Heart right ventricle (tissue), 16 donors: ENCODE results near the gene CRELD2. TPM values are rescaled to one million over a fixed set of nuclear protein-coding genes. Genes with fewer than 3 reads are reported as not detected.
A peak's percentile ranks its signal among the peaks of the same experiment; 100 is the strongest.

Experiments used
- ATAC-seq, 8 donors: fragments of 200-7000 bp; cut with Tn5 transposase; one replicate each; pipeline ENCODE4 v1.9.1; 2020; ENCODE audit warnings: mild to moderate bottlenecking in 8 of 8, moderate library complexity in 8 of 8, moderate number of reproducible peaks in 1 of 8
- DNase-seq, 2 donors: peaks; one replicate each; pipeline ENCODE4 v3.0.0-alpha.2; 2020
- H3K27ac ChIP-seq, 10 donors: fragments of 200-600 bp; sonication (generic) in 2 of 10; one replicate each; pipeline versions ENCODE4 v1.5.0 to v1.8.0; 2020 to 2022; ENCODE audit warnings: mild to moderate bottlenecking in 3 of 10
- H3K27me3 ChIP-seq, 7 donors: fragments of 200-600 bp; one replicate each; pipeline ENCODE4 v1.8.0; 2021 to 2022; ENCODE audit warnings: mild to moderate bottlenecking in 2 of 7
- H3K36me3 ChIP-seq, 9 donors: fragments of 200-600 bp; sonication (generic) in 1 of 9; one replicate each; pipeline versions ENCODE4 v1.5.0 to v1.8.0; 2020 to 2022; ENCODE audit warnings: mild to moderate bottlenecking in 2 of 9
- H3K4me1 ChIP-seq, 9 donors: fragments of 200-600 bp; sonication (generic) in 1 of 9; one replicate each; pipeline versions ENCODE4 v1.5.0 to v1.8.0; 2020 to 2022; ENCODE audit warnings: mild to moderate bottlenecking in 4 of 9
- H3K4me3 ChIP-seq, 10 donors: fragments of 200-600 bp; sonication (generic) in 2 of 10; one replicate each; pipeline versions ENCODE4 v1.5.0 to v1.8.0; 2020 to 2022; ENCODE audit warnings: mild to moderate bottlenecking in 7 of 10, moderate library complexity in 2 of 10
- H3K9me3 ChIP-seq, 11 donors: fragments of 200-600 bp in 10 of 11; sonication (generic) in 2 of 11; one replicate each; pipeline versions ENCODE4 v1.5.0 to v1.8.0; 2013 to 2022; ENCODE audit warnings: mild to moderate bottlenecking in 2 of 11, control low read depth in 1 of 11, moderate library complexity in 1 of 11
- WGBS, 2 donors: extraction: QIAGEN DNeasy Blood & Tissue Kit; methylation state at CpG; one replicate each; pipeline ENCODE4 v1.1.7; 2013; ENCODE audit warnings: inconsistent platforms in 1 of 2; 5-methylcytosine and 5-hydroxymethylcytosine counted together
- intact Hi-C, 10 donors: fragments of 100-400 bp; cut with DNase I; formaldehyde crosslinking; loops; one replicate each; pipeline versions ENCODE4 v1.11.1 to v1.14.2; 2022
- polyA plus RNA-seq, 2 donors: library from polyadenylated mRNA; stranded (reverse); fragments of 200-250 nt; gene quantifications; one replicate each; pipeline ENCODE4 v1.2.3, GENCODE V29; 2013
- total RNA-seq, 10 donors: library from RNA; stranded (reverse); fragmentation: NEBNext Ultra II Directional in 3 of 10; extraction: Animal tissue kit (Norgen Biotek cat#: 25700) in 3 of 10; gene quantifications; one replicate each; pipeline versions ENCODE4 v1.2.1 to v1.2.4, GENCODE V29; 2021 to 2023
- TF ChIP-seq, protein P1 (sequence below), 9 donors: fragments of 200-600 bp; sonication (generic) in 2 of 9; IDR thresholded peaks; one replicate each; pipeline versions ENCODE4 v1.5.0 to v1.8.0; 2021 to 2022; ENCODE audit warnings: antibody characterized with exemption in 9 of 9, mild to moderate bottlenecking in 5 of 9, moderate library complexity in 1 of 9
- donor health status: Arrhythmogenic right ventricular cardiomyopathy.
- donor health status: ischemic (EF 13 %, LVEDD 7.1; RV severe dilation, severe dysfunction).
- donor health status: healthy with polysubstance abuse.
- donor health status: DM: no; HTN: yes; CAD: no.
- donor health status: DM: no; HTN: no; CAD: no.
- donor health status: ischemic (EF 25% LVEDD 6.9; RV normal size, moderate dysfunction).
- donor health status: ischemic (EF 25% LVEDD 5.7; RV mildly dilated, moderate dysfunction).
- donor health status: healthy.
- donor health status: DM: yes; HTN: yes; CAD: no.
- donor health status: Ischemic cardiomyopathy.
- donor health status: ischemic (EF 35%, LVEDD 5.7; RV mildly dilated, moderate dysfunction).
- donor health status: nonischemic (EF 11% LVEDD 7.7; RV severe dilation, severe dysfunction).
- donor health status: DM: yes; HTN: yes; CAD: no.
- donor health status: PGD.
- donor health status: ischemic (EF 29% LVEDD 5.4; RV normal size, mild dysfunction).
- donor health status: nonischemic (EF 23%, LVEDD 6.1; RV moderate dilation, normal function).

Gene CRELD2
- total and polyA plus RNA-seq, 12 donors = 11.0 to 90.0 (median 19.2) TPM

DNA sequence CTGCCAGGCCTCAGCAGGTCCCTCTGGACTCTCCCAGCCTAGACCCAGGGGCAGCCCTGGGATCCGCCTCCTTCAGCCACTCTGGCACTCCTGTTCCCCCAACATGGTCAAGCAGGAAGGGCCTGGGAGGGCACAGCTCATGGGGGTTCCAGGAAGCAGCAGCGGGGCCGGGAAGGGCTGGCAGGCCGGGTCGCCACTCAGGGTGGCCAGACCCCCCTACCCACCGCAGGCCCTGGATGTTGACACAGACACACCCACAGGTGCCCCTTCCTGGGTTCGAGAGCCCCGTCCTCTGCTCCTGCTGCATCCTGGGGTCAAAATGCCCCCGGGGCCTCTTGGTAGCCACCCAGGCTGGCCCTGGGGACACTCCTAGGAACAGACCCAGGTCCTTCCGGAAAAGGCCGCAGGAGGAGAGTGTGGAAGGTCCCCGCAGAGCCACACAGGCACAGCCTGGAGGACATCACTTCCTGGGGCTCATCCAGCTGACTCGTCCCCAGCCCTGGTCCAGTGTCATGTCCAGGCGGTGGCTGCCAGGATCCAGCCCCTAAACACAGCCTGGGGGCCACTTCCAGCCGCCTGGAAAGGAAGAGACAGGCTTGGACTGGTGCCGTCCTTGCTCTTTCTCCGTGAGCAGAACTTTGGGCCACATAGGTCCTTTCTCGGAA lies 35.4 kb downstream of the CRELD2 start:
- WGBS, 2 donors = 40 to 63% methylated on average over 18 of the region's 18 CpGs
- intact Hi-C loops = no loop called here
- Histone ChIP-seq H3K4me1 (peaks cover 24 to 55% (median 38%) of the 10 kb centered on the region in 9 donors), H3K9me3 (no peaks in the 10 kb centered on the region), H3K27me3 (no peaks in the 10 kb centered on the region), H3K27ac (peak overlapping the region; percentile 27 to 93 (median 84)), H3K4me3 (no peak overlapping the region), H3K36me3 (no peaks in the 10 kb centered on the region)
- TF ChIP-seq, protein P1, sequence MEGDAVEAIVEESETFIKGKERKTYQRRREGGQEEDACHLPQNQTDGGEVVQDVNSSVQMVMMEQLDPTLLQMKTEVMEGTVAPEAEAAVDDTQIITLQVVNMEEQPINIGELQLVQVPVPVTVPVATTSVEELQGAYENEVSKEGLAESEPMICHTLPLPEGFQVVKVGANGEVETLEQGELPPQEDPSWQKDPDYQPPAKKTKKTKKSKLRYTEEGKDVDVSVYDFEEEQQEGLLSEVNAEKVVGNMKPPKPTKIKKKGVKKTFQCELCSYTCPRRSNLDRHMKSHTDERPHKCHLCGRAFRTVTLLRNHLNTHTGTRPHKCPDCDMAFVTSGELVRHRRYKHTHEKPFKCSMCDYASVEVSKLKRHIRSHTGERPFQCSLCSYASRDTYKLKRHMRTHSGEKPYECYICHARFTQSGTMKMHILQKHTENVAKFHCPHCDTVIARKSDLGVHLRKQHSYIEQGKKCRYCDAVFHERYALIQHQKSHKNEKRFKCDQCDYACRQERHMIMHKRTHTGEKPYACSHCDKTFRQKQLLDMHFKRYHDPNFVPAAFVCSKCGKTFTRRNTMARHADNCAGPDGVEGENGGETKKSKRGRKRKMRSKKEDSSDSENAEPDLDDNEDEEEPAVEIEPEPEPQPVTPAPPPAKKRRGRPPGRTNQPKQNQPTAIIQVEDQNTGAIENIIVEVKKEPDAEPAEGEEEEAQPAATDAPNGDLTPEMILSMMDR (IDR thresholded peaks at IDR 0.05) = no peak
- ATAC-seq (peak; percentile 9 to 54 (median 42)), DNase-seq (peak in 1 of 2 donors; percentile 25)

DNA sequence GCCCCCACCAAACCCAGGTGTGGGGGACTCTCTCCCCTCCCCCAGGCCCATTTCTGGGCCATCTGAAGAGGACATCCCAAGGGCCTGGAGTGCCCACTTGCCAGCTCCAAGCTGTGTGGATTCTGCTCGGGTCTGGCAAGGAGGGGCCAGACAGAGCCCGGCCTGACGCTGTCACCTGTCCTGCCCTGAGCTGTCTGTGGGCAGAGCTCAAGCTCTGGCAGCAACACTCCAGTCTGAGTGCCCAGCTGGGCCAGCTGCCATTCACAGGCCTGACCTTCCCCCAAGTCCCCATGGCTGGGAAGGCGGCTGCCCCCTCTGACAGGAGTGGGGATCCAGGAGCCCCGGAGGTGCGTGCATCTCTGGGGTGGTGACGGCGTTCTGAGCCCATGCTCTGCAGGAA lies 35.9 kb downstream of the CRELD2 start:
- 55 to 58% methylated on average over 8 of the region's 8 CpGs for WGBS, 2 donors
- peaks cover 26 to 54% (median 43%) of the 10 kb centered on the region in 9 donors for H3K4me1 ChIP-seq
- intact Hi-C loops = no loop called here
- no peaks in the 10 kb centered on the region for H3K27me3 ChIP-seq
- H3K27ac ChIP-seq = peak overlapping the region; percentile 27 to 93 (median 84)
- DNase-seq (peak in 1 of 2 donors; percentile 73), ATAC-seq (peak; percentile 68 to 90 (median 79))
- no peaks in the 10 kb centered on the region for H3K36me3 ChIP-seq
- H3K9me3 ChIP-seq = no peaks in the 10 kb centered on the region
- H3K4me3 ChIP-seq = no peak overlapping the region
- TF ChIP-seq, protein P1 (IDR thresholded peaks at IDR 0.05) = no peak

DNA sequence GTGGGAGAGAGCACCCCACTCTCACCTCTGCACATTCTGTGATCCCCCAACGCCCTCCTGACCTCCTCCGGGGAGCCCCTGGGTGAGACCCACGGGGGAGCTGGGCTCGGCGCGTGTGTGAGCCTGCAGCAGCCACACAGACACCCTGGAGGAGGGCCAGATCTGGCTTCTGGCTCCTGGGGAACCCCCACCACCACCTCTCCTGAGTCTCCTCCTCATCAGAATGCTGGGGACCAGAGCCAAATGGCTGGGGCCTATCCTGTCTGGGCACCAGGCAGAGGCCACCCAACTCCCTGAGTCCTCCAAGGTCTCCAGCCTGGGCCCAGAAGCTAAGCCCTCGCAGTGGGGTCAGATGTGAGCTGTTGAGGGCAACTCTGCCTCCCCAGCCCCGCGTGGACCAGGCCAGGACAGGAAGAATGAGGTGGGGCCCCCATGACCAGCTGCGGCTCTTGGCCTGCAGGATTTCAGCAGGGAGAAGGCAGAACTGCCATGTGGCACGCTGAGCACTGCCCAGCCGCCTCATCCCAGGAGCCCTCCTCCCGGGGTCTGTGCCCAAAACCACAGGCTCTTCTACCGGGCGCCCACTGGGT lies 36.7 kb downstream of the CRELD2 start:
- peak overlapping the region in 9 of 10 donors; percentile 53 to 93 (median 87) for H3K27ac ChIP-seq
- H3K4me1 ChIP-seq = peaks cover 31 to 61% (median 49%) of the 10 kb centered on the region in 9 donors
- DNase-seq (peak in 1 of 2 donors; percentile 30), ATAC-seq (peak in 4 of 8 donors; percentile 0 to 9 (median 6))
- TF ChIP-seq, protein P1 (IDR thresholded peaks at IDR 0.05) = no peak
- intact Hi-C loops = no loop called here
- no peaks in the 10 kb centered on the region for H3K9me3 ChIP-seq
- H3K4me3 ChIP-seq = no peak overlapping the region
- no peaks in the 10 kb centered on the region for H3K36me3 ChIP-seq
- no peaks in the 10 kb centered on the region for H3K27me3 ChIP-seq
- WGBS, 2 donors = 63 to 66% methylated on average over 15 of the region's 15 CpGs

DNA sequence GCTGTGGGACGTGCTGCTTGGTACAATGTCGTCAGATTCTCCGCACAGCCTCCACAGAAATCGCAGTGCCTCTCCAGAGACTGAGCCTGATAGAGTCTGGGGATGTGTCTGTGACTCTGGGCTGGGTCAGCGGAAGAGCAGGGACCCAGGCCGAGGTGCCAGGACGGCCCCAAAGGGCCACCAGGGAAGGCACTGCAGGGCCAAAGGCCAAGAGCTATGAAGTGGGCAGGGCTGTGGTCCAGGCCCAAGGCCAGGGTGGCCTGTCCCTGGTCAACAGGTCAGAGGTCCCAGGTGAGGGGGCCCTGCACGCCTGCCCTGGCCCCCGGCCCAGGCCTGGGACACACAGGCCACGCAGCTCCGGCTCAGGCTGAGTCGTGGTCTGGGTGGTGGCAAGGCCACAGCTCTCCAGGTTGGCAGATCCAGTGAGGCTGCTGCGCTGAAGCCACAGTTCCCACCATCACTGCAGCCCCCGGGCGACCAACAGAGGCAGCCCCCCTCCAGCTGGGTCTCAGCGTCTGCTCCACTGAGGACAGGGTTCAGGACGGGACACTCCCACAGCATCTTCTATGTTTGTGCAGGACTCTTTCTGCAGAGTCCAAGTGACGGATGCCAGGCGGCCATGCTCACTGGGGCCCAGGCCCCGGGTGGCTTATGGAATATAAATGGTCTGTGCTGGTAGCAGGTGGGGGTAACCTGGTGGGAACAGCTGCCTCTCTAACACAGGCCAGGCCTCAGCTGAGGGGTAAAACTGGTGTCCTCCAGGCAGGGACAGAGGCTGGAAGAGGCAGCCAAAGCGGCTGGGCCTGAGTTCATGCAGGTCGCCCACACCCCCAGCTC lies 37.4 kb downstream of the CRELD2 start:
- Histone ChIP-seq H3K4me3 (no peak overlapping the region), H3K27ac (peak overlapping the region in 8 of 10 donors; percentile 53 to 93 (median 88)), H3K27me3 (no peaks in the 10 kb centered on the region), H3K9me3 (no peaks in the 10 kb centered on the region), H3K36me3 (no peaks in the 10 kb centered on the region), H3K4me1 (peaks cover 31 to 61% (median 49%) of the 10 kb centered on the region in 9 donors)
- 94 to 96% methylated on average over 22 of the region's 22 CpGs for WGBS, 2 donors
- DNase-seq (peak in 1 of 2 donors; percentile 13), ATAC-seq (no peak)
- TF ChIP-seq, protein P1 (IDR thresholded peaks at IDR 0.05) = no peak
- intact Hi-C loops = no loop called here
